ENCODE data around the gene ABCC8. TPM values are rescaled to one million over a fixed set of nuclear protein-coding genes. Genes with fewer than 3 reads are reported as not detected.

ABCC8 gene
- total and polyA plus RNA-seq, 2 donors (not counting 1 experiment from before 2014, with no cell fraction given) = 0.03 to 0.17 TPM

GRCh38 chr11:17457396-17458173 is 19.1 kb downstream of the ABCC8 start:
- Mint-ChIP-seq H3K27me3 (peaks cover 21% of the 10 kb centered on the region), H3K4me3 (no peak overlapping the region), H3K27ac (no peak overlapping the region), H3K9me3 (ENCODE audit: insufficient read depth) (no peaks in the 10 kb centered on the region), H3K4me1 (no peaks in the 10 kb centered on the region)
- ChIA-PET POLR2A (interaction anchor here (0.6 kb wide), 1 partner anchor 717 kb away, joined by 4 read pairs; no protein-coding TSS in a partner anchor), CTCF (interaction anchor here (2.6 kb wide), 1 partner anchor 74 kb away, joined by 5 read pairs; no protein-coding TSS in a partner anchor)
- no peak for DNase-seq
- Histone ChIP-seq H3K79me2 (ENCODE audit: control insufficient read depth, insufficient read depth, low read length) (no peaks in the 10 kb centered on the region), H3K27me3 (replicated peaks in 1 of 4; ENCODE audit: control extremely low read depth in 1 of 4, control insufficient read depth in 3 of 4, insufficient read depth in 4 of 4, low read length in 3 of 4) (peaks cover 0 to 2% (median 0%) of the 10 kb centered on the region in 4 experiments), H3K9me3 (ENCODE audit: control extremely low read depth in 1 of 3, control insufficient read depth in 2 of 3, insufficient read depth in 1 of 3, low read length in 2 of 3) (no peaks in the 10 kb centered on the region), H3K4me2 (replicated peaks; ENCODE audit: low read depth, low read length, poor library complexity, severe bottlenecking) (no peak overlapping the region), H4K20me1 (ENCODE audit: control insufficient read depth, insufficient read depth, low read length, poor library complexity, severe bottlenecking) (no peaks in the 10 kb centered on the region), H3K9ac (ENCODE audit: low read length) (no peak overlapping the region), H3K27ac (ENCODE audit: low read length in 2 of 2) (no peak overlapping the region), H3K36me3 (replicated peaks in 1 of 2; ENCODE audit: control extremely low read depth in 1 of 2, control insufficient read depth in 1 of 2, extremely low read depth in 1 of 2, insufficient read depth in 2 of 2, low read length in 1 of 2) (no peaks in the 10 kb centered on the region), H3K4me1 (ENCODE audit: control insufficient read depth in 2 of 2, insufficient read depth in 2 of 2, low read length in 2 of 2) (no peaks in the 10 kb centered on the region), H2AFZ (ENCODE audit: insufficient read depth, low read depth, low read length, poor library complexity, severe bottlenecking) (no peak overlapping the region), H3K4me3 (ENCODE audit: control extremely low read depth in 1 of 5, extremely low read depth in 1 of 5, insufficient read depth in 1 of 5, low read depth in 2 of 5, low read length in 4 of 5) (no peak overlapping the region)
- ATAC-seq (ENCODE audit: low read depth) = no peak
- TF ChIP-seq CTCF (IDR thresholded peaks at IDR 0.05) (no peak), EZH2 (IDR thresholded peaks at IDR 0.05; ENCODE audit: borderline replicate concordance, insufficient read depth, low read depth, low read length, poor library complexity, severe bottlenecking) (no peak)
- 39% methylated on average over 4 of the region's 8 CpGs for whole genome bisulfite sequencing (ENCODE audit: insufficient coverage)
- intact Hi-C loops (cut with micrococcal nuclease) = no loop called here

GRCh38 chr11:17452668-17453067 is 24.0 kb downstream of the ABCC8 start:
- Histone ChIP-seq H4K20me1 (ENCODE audit: control insufficient read depth, insufficient read depth, low read length, poor library complexity, severe bottlenecking) (no peaks in the 10 kb centered on the region), H2AFZ (ENCODE audit: insufficient read depth, low read depth, low read length, poor library complexity, severe bottlenecking) (no peak overlapping the region), H3K9me3 (ENCODE audit: control extremely low read depth in 1 of 3, control insufficient read depth in 2 of 3, insufficient read depth in 1 of 3, low read length in 2 of 3) (no peaks in the 10 kb centered on the region), H3K4me2 (replicated peaks; ENCODE audit: low read depth, low read length, poor library complexity, severe bottlenecking) (no peak overlapping the region), H3K9ac (ENCODE audit: low read length) (no peak overlapping the region), H3K4me3 (ENCODE audit: control extremely low read depth in 1 of 5, extremely low read depth in 1 of 5, insufficient read depth in 1 of 5, low read depth in 2 of 5, low read length in 4 of 5) (no peak overlapping the region), H3K36me3 (replicated peaks in 1 of 2; ENCODE audit: control extremely low read depth in 1 of 2, control insufficient read depth in 1 of 2, extremely low read depth in 1 of 2, insufficient read depth in 2 of 2, low read length in 1 of 2) (no peaks in the 10 kb centered on the region), H3K27ac (ENCODE audit: low read length in 2 of 2) (no peak overlapping the region), H3K27me3 (replicated peaks in 1 of 4; ENCODE audit: control extremely low read depth in 1 of 4, control insufficient read depth in 3 of 4, insufficient read depth in 4 of 4, low read length in 3 of 4) (peaks cover 0 to 6% (median 0%) of the 10 kb centered on the region in 4 experiments), H3K4me1 (ENCODE audit: control insufficient read depth in 2 of 2, insufficient read depth in 2 of 2, low read length in 2 of 2) (no peaks in the 10 kb centered on the region), H3K79me2 (ENCODE audit: control insufficient read depth, insufficient read depth, low read length) (no peaks in the 10 kb centered on the region)
- Mint-ChIP-seq H3K9me3 (ENCODE audit: insufficient read depth) (no peaks in the 10 kb centered on the region), H3K27ac (no peak overlapping the region), H3K4me1 (no peaks in the 10 kb centered on the region), H3K4me3 (no peak overlapping the region), H3K27me3 (peaks cover 16% of the 10 kb centered on the region)
- WGBS (ENCODE audit: insufficient coverage) = 100% methylated on average over 1 of the region's 2 CpGs
- ATAC-seq (ENCODE audit: low read depth) = no peak
- ChIA-PET POLR2A (no interaction called here), CTCF (no interaction called here)
- intact Hi-C loops (cut with micrococcal nuclease) = no loop called here
- TF ChIP-seq CTCF (IDR thresholded peaks at IDR 0.05) = no peak
- no peak for TF ChIP-seq EZH2 (IDR thresholded peaks at IDR 0.05; ENCODE audit: borderline replicate concordance, insufficient read depth, low read depth, low read length, poor library complexity, severe bottlenecking)
- DNase-seq = no peak

Measured in B cell (primary cell).